BLaER1 (cell line): ENCODE data around the gene ING1.
A peak's percentile ranks its signal among the peaks of the same experiment; 100 is the strongest.

Source experiments
- H3K27ac ChIP-seq: shearing (Covaris generic); formaldehyde crosslinking; 2 replicates; pipeline ENCODE4 v1.8.1; 2022
- H3K27me3 ChIP-seq: shearing (Covaris generic); formaldehyde crosslinking; 2 replicates; pipeline ENCODE4 v1.8.1; 2022
- H3K36me3 ChIP-seq: shearing (Covaris generic); formaldehyde crosslinking; 2 replicates; pipeline ENCODE4 v1.8.1; 2022
- H3K4me1 ChIP-seq: shearing (Covaris generic); formaldehyde crosslinking; 2 replicates; pipeline ENCODE4 v1.8.1; 2022
- H3K4me2 ChIP-seq: shearing (Covaris generic); formaldehyde crosslinking; 2 replicates; pipeline ENCODE4 v1.8.1; 2022
- H3K4me3 ChIP-seq: shearing (Covaris generic); formaldehyde crosslinking; 2 replicates; pipeline ENCODE4 v1.8.1; 2022
- H3K9ac ChIP-seq: shearing (Covaris generic); formaldehyde crosslinking; 2 replicates; pipeline ENCODE4 v1.8.1; 2022
- H3K9me3 ChIP-seq: shearing (Covaris generic); formaldehyde crosslinking; 2 replicates; pipeline ENCODE4 v1.8.1; 2022
- H4K20me1 ChIP-seq: shearing (Covaris generic); formaldehyde crosslinking; 2 replicates; pipeline ENCODE4 v1.8.1; 2022
- Cebpa-rat ChIP-seq: shearing (Covaris generic); IDR thresholded peaks from 2 replicates; pipeline ENCODE4 v1.8.1; 2022

Gene ING1

GRCh38 chr13:110702591-110703526, 10.6 kb upstream of the ING1 start:
- Histone ChIP-seq H3K9ac (no peak overlapping the region), H3K9me3 (no peaks in the 10 kb centered on the region), H3K4me1 (peaks cover 79% of the 10 kb centered on the region), H3K27ac (no peak overlapping the region), H3K4me3 (no peak overlapping the region), H4K20me1 (peaks cover 43% of the 10 kb centered on the region), H3K4me2 (peak overlapping the region; percentile 30; the same call in 1 of the 2 replicates), H3K27me3 (no peaks in the 10 kb centered on the region), H3K36me3 (peaks cover 53% of the 10 kb centered on the region)
- TF ChIP-seq Cebpa-rat = no peak

- H3K27ac ChIP-seq = peak overlapping the region; percentile 83
- peaks cover 63% of the 10 kb centered on the region for H3K4me1 ChIP-seq
- no peaks in the 10 kb centered on the region for H3K9me3 ChIP-seq
- H3K4me2 ChIP-seq = peak overlapping the region; percentile 88
- no peak for TF ChIP-seq Cebpa-rat
- peak overlapping the region; percentile 91 for H3K9ac ChIP-seq
- H4K20me1 ChIP-seq = peaks cover 19% of the 10 kb centered on the region; the same call in 1 of the 2 replicates
- peaks cover 33% of the 10 kb centered on the region for H3K36me3 ChIP-seq
- no peaks in the 10 kb centered on the region for H3K27me3 ChIP-seq
- peak overlapping the region; percentile 91 for H3K4me3 ChIP-seq
Measured at GRCh38 chr13:110705356-110705825, 8.1 kb upstream of the ING1 start.

GRCh38 chr13:110705826-110706569, 7.5 kb upstream of the ING1 start, which contains the start of gene CARS2:
Gene CARS2 (minus strand): TSS chr13:110706116. CDS start chr13:110706093, 23 bp downstream.
- H3K4me3 ChIP-seq = peak within 1 kb of the TSS; percentile 91
- H3K4me1 ChIP-seq = peaks cover 62% of the 10 kb centered on the region
- H3K27me3 ChIP-seq = no peaks in the 10 kb centered on the region
- H3K27ac ChIP-seq = peak within 1 kb of the TSS; percentile 83
- peaks cover 19% of the 10 kb centered on the region; the same call in 1 of the 2 replicates for H4K20me1 ChIP-seq
- TF ChIP-seq Cebpa-rat = no peak
- H3K36me3 ChIP-seq = peaks cover 27% of the 10 kb centered on the region
- H3K9me3 ChIP-seq = no peaks in the 10 kb centered on the region
- peak within 1 kb of the TSS; percentile 90 for H3K4me2 ChIP-seq
- H3K9ac ChIP-seq = peak within 1 kb of the TSS; percentile 91

- peaks cover 21% of the 10 kb centered on the region for H3K36me3 ChIP-seq
- peaks cover 66% of the 10 kb centered on the region for H3K4me1 ChIP-seq
- H4K20me1 ChIP-seq = peaks cover 19% of the 10 kb centered on the region; the same call in 1 of the 2 replicates
- H3K27ac ChIP-seq = peak overlapping the region; percentile 83
- H3K4me2 ChIP-seq = peak overlapping the region; percentile 90
- no peaks in the 10 kb centered on the region for H3K9me3 ChIP-seq
- no peaks in the 10 kb centered on the region for H3K27me3 ChIP-seq
- TF ChIP-seq Cebpa-rat = no peak
- H3K4me3 ChIP-seq = peak overlapping the region; percentile 91
- H3K9ac ChIP-seq = peak overlapping the region; percentile 73
Measured at GRCh38 chr13:110706570-110707372, 6.7 kb upstream of the ING1 start.

GRCh38 chr13:110712081-110712848, 1.2 kb upstream of the ING1 start:
- no peaks in the 10 kb centered on the region for H3K27me3 ChIP-seq
- H3K4me2 ChIP-seq = peak overlapping the region; percentile 78
- peak overlapping the region; percentile 94 for H3K9ac ChIP-seq
- H3K27ac ChIP-seq = peak overlapping the region; percentile 97
- H3K9me3 ChIP-seq = no peaks in the 10 kb centered on the region
- no peaks in the 10 kb centered on the region for H3K36me3 ChIP-seq
- H4K20me1 ChIP-seq = peaks cover 22% of the 10 kb centered on the region
- H3K4me1 ChIP-seq = peaks cover 34% of the 10 kb centered on the region
- H3K4me3 ChIP-seq = peak overlapping the region; percentile 99
- TF ChIP-seq Cebpa-rat = no peak

GRCh38 chr13:110712849-110713641, 455 bp upstream of the ING1 start:
- peak overlapping the region; percentile 91 for H3K4me2 ChIP-seq
- no peaks in the 10 kb centered on the region for H3K27me3 ChIP-seq
- no peak for TF ChIP-seq Cebpa-rat
- peaks cover 30% of the 10 kb centered on the region for H4K20me1 ChIP-seq
- H3K4me1 ChIP-seq = peaks cover 38% of the 10 kb centered on the region
- no peaks in the 10 kb centered on the region for H3K36me3 ChIP-seq
- H3K27ac ChIP-seq = peak overlapping the region; percentile 97
- H3K9me3 ChIP-seq = no peaks in the 10 kb centered on the region
- H3K4me3 ChIP-seq = peak overlapping the region; percentile 99
- peak overlapping the region; percentile 94 for H3K9ac ChIP-seq

- Histone ChIP-seq H3K9me3 (no peaks in the 10 kb centered on the region), H3K27me3 (no peaks in the 10 kb centered on the region), H3K9ac (peak overlapping the region; percentile 94), H3K4me2 (peak overlapping the region; percentile 73), H3K27ac (peak overlapping the region; percentile 97), H3K36me3 (peaks cover 6% of the 10 kb centered on the region), H3K4me1 (peaks cover 41% of the 10 kb centered on the region), H3K4me3 (peak overlapping the region; percentile 99), H4K20me1 (peaks cover 41% of the 10 kb centered on the region)
- TF ChIP-seq Cebpa-rat = no peak
Measured at GRCh38 chr13:110713981-110714796, 689 bp downstream of the ING1 start.
